K562 (cell line): ENCODE results near the gene AS3MT. TPM values are rescaled to one million over a fixed set of nuclear protein-coding genes. Genes with fewer than 3 reads are reported as not detected.

Source experiments
- ATAC-seq: fragments of 200-7000 bp; cut with Tn5 transposase; 3 replicates; pipeline ENCODE4 v1.9.1; 2020; ENCODE audit warnings: moderate library complexity
- BruUV-seq: library from RNA; stranded (reverse); fragments of 400-500 nt; replicated peaks from 2 replicates; lab custom pipeline; 2021; lab: Mats Ljungman, UMichigan
- CTCF ChIA-PET: fragments of 300-600 bp; formaldehyde crosslinking; extraction: SDS; loops from one replicate; lab custom pipeline; 2021; ENCODE audit warnings: low intra/inter-chr PET ratio; lab: Yijun Ruan, JAX
- POLR2A ChIA-PET: fragments of 300-600, 350-650 bp; sonication (Branson Sonifier 250); formaldehyde crosslinking; extraction: SDS; loops from one replicate; lab custom pipeline; 2021; ENCODE audit warnings: antibody characterized with exemption, inconsistent platforms; lab: Yijun Ruan, JAX
- DNase-seq, 4 experiments: peaks; one replicate each; pipeline versions ENCODE4 v3.0.0 to v3.0.0-alpha.2; 2011 to 2018; ENCODE audit warnings: low spot score in 3 of 4, mixed read lengths in 3 of 4; ENCODE audit errors: extremely low read depth in 1 of 4
- FAIRE-seq: peaks from 2 replicates; lab custom pipeline; 2011; peaks lifted over from hg19 to GRCh38; lab: Jason Lieb, UNC
- H2AFZ ChIP-seq: 2 replicates; pipeline ENCODE4 v1.6.0; 2011; ENCODE audit warnings: low read depth, low read length, control low read depth, inconsistent platforms
- H3K27ac ChIP-seq: fragments of 200-600 bp; 3 replicates; pipeline ENCODE4 v1.8.0; 2011; ENCODE audit warnings: low read depth, mild to moderate bottlenecking, control low read depth, inconsistent platforms, low read length, moderate library complexity, mixed read lengths; ENCODE audit errors: extremely low read depth
- H3K27me3 ChIP-seq, 2 experiments: fragments of 300-600 bp in 1 of 2; 2 replicates in 1 of 2; 3 replicates in 1 of 2; pipeline versions ENCODE4 v1.6.0 to v1.8.0; 2011; ENCODE audit warnings: inconsistent platforms in 2 of 2, low read length in 2 of 2, mild to moderate bottlenecking in 1 of 2, mixed read lengths in 1 of 2, moderate library complexity in 1 of 2; ENCODE audit not compliant: control insufficient read depth in 2 of 2, insufficient read depth in 2 of 2
- H3K36me3 ChIP-seq: fragments of 300-600 bp; 3 replicates; pipeline ENCODE4 v1.8.0; 2011; ENCODE audit warnings: mild to moderate bottlenecking, low read length, inconsistent platforms; ENCODE audit not compliant: control insufficient read depth, insufficient read depth
- H3K4me1 ChIP-seq, 2 experiments: fragments of 200-600 bp in 1 of 2; replicated peaks in 1 of 2; 2 replicates in 1 of 2; 3 replicates in 1 of 2; pipeline versions ENCODE4 v1.5.1 to v1.8.0; 2011; ENCODE audit warnings: inconsistent platforms in 2 of 2, low read length in 2 of 2, mild to moderate bottlenecking in 1 of 2, mixed read lengths in 1 of 2, moderate library complexity in 1 of 2; ENCODE audit not compliant: control insufficient read depth in 2 of 2, insufficient read depth in 2 of 2
- H3K4me2 ChIP-seq: 2 replicates; pipeline ENCODE4 v1.6.1; 2011; ENCODE audit warnings: low read length, control low read depth, inconsistent platforms, mixed read lengths; ENCODE audit not compliant: insufficient read depth
- H3K4me3 ChIP-seq: fragments of 200-600 bp; sonication (generic), shearing (Covaris generic); 2 replicates; pipeline ENCODE4 v1.5.1; 2016; ENCODE audit warnings: control low read depth, inconsistent platforms
- H3K79me2 ChIP-seq: fragments of 200-600 bp; 3 replicates; pipeline ENCODE4 v1.8.0; 2011; ENCODE audit warnings: low read length, inconsistent platforms; ENCODE audit not compliant: control insufficient read depth, insufficient read depth
- H3K9ac ChIP-seq, 2 experiments: 2 replicates each; pipeline versions ENCODE4 v1.6.0 to v1.6.1; 2011; ENCODE audit warnings: low read depth in 2 of 2, low read length in 2 of 2, control low read depth in 1 of 2, inconsistent platforms in 1 of 2, mild to moderate bottlenecking in 1 of 2, mixed read lengths in 1 of 2; ENCODE audit not compliant: insufficient read depth in 1 of 2
- H3K9me1 ChIP-seq: one replicate; pipeline ENCODE4 v1.6.0; 2011; ENCODE audit warnings: inconsistent platforms, mild to moderate bottlenecking, low read length, moderate library complexity; ENCODE audit not compliant: control insufficient read depth, insufficient read depth
- H3K9me3 ChIP-seq: replicated peaks from 2 replicates; pipeline ENCODE4 v1.5.1; 2011; ENCODE audit warnings: low read depth, low read length, inconsistent platforms; ENCODE audit not compliant: control insufficient read depth, insufficient read depth
- H4K20me1 ChIP-seq: replicated peaks from 2 replicates; pipeline ENCODE4 v1.6.1; 2011; ENCODE audit warnings: low read length, inconsistent platforms, mixed read lengths; ENCODE audit not compliant: control insufficient read depth, insufficient read depth
- ATF7 ChIP-seq: fragments of 450-650 bp; IDR thresholded peaks from 2 replicates; pipeline ENCODE4 v1.7.1; 2014; ENCODE audit warnings: mild to moderate bottlenecking, moderate library complexity
- CBFA2T3 ChIP-seq: fragments of 450-650 bp; IDR thresholded peaks from 2 replicates; pipeline ENCODE4 v1.6.1; 2017
- JUND ChIP-seq, 2 experiments: IDR thresholded peaks; 2 replicates in 1 of 2; 3 replicates in 1 of 2; pipeline ENCODE4 v1.6.1; 2011; ENCODE audit warnings: borderline replicate concordance in 2 of 2, low read depth in 2 of 2, low read length in 2 of 2, improper control_type of control experiment in 1 of 2, missing biosample characterization in 1 of 2, missing genetic modification characterization in 1 of 2, missing genetic modification reagents in 1 of 2
- MCM7 ChIP-seq, 2 experiments: fragments of 450-650 bp; IDR thresholded peaks; 2 replicates each; pipeline ENCODE4 v1.6.1; 2016 to 2018
- MEIS2 ChIP-seq: fragments of 450-650 bp; IDR thresholded peaks from 2 replicates; pipeline ENCODE4 v1.6.1; 2014; ENCODE audit warnings: mild to moderate bottlenecking; ENCODE audit not compliant: partially characterized antibody
- NFIC ChIP-seq: fragments of 450-650 bp; IDR thresholded peaks from 2 replicates; pipeline ENCODE4 v1.6.1; 2017; ENCODE audit warnings: mild to moderate bottlenecking, inconsistent platforms
- SMARCE1 ChIP-seq: fragments of 450-650 bp; IDR thresholded peaks from 2 replicates; pipeline ENCODE4 v1.7.1; 2016; ENCODE audit warnings: mild to moderate bottlenecking
- ZNF263 ChIP-seq: sonication (generic); formaldehyde crosslinking; IDR thresholded peaks from 2 replicates; pipeline ENCODE4 v1.8.0; 2022; ENCODE audit warnings: mild to moderate bottlenecking, missing genetic modification reagents, borderline replicate concordance
- WGBS: fragments of 100-300 bp; shearing (Covaris generic); methylation state at CpG from one replicate; pipeline ENCODE4 v1.1.6; 2016; ENCODE audit warnings: low coverage, mixed read lengths; ENCODE audit not compliant: insufficient coverage; ENCODE audit errors: missing lambda C conversion rate; 5-methylcytosine and 5-hydroxymethylcytosine counted together
- in situ Hi-C: fragments of 300-500 bp; cut with MboI; formaldehyde crosslinking; loops from 4 replicates; pipeline ENCODE4 v1.15.0; 2018; ENCODE audit warnings: inconsistent platforms, mixed read lengths
- intact Hi-C: fragments of 100-400 bp; cut with micrococcal nuclease; formaldehyde crosslinking; loops from 2 replicates; pipeline ENCODE4 v1.14.2; 2022
- polyA plus RNA-seq, 8 experiments: library from polyadenylated mRNA; depleted of rRNA in 4 of 8; stranded (reverse) in 5 of 8; unstranded in 3 of 8; fragments of >200 nt; fragmentation: Nextera tagmentation in 2 of 8; fragmentation: Illumina TruSeq in 1 of 8; extraction: Ambion mirVana in 2 of 8; extraction: Trizol in 1 of 8; gene quantifications; 2 replicates each; pipeline versions ENCODE4 v1.2.1 to v1.2.3, GENCODE V29; 2011 to 2014; ENCODE audit warnings: inconsistent platforms in 1 of 8, missing spikeins in 1 of 8
- total RNA-seq, 7 experiments: library from RNA; depleted of rRNA in 6 of 7; stranded (reverse); fragments of >200 nt in 6 of 7; fragmentation: Illumina TruSeq in 2 of 7; extraction: Trizol in 2 of 7; gene quantifications; 2 replicates each; pipeline versions ENCODE4 v1.2.1 to v1.2.3, GENCODE V29; 2011 to 2021; ENCODE audit warnings: low replicate concordance in 1 of 7
- TF ChIP-seq, protein P1 (sequence below): fragments of 450-650 bp; formaldehyde crosslinking; IDR thresholded peaks from 2 replicates; pipeline ENCODE4 v1.4.0; 2022; ENCODE audit warnings: missing genetic modification characterization
- TF ChIP-seq, protein P2 (sequence below): fragments of 250-450 bp; sonication (Bioruptor Pico); IDR thresholded peaks from 2 replicates; pipeline ENCODE4 v1.5.0; 2021; ENCODE audit warnings: mild to moderate bottlenecking, borderline replicate concordance

The AS3MT gene
- total and polyA plus RNA-seq, 9 of the 15 experiments (the other 6 are each of a cell fraction or from before 2014, with no cell fraction given): 0.04 to 0.33 (median 0.19) TPM; not detected in 2

DNA sequence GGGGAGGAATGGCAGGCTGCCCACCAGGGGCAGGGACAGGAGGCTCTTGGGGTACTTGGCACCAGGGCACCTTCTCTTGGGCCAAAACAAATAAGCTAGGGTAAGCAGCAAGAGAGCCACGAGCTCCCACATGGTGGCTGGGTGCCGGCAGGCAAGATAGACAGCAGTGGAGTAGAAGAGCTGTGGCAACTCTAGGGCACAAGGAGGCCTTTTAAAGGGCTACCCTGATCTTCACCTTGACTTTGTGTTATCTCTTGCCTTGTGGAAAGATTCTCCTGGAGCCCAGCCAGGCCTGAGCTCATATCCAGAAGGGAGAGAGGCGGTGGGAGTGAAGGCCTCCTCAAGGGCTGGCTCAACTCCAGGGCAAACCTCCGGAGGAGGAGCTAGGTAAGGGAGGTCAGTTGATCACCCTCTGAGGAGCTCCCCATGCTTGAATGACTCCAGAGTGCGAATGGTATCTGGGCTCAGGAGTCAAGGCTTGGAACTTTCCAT lies 32.0 kb upstream of the AS3MT start, which contains the start of gene CYP17A1:
CYP17A1 (minus strand) TSS at position 184 of the 492 bp plus-strand sequence; CDS start at position 132, 52 bp downstream.
- no peaks in the 10 kb centered on the region for H3K27me3 ChIP-seq
- no TSS peak for BruUV-seq
- 18% methylated on average over 5 of the region's 5 CpGs for WGBS

More for the DNA sequence above, 32.0 kb upstream of the AS3MT start, which contains the start of gene CYP17A1:
- Histone ChIP-seq H3K9me3 (no peaks in the 10 kb centered on the region; the same call in 1 of the 2 replicates), H2AFZ (no peak within 1 kb of the TSS), H3K36me3 (no peaks in the 10 kb centered on the region), H3K4me2 (no peak within 1 kb of the TSS), H3K27ac (no peak within 1 kb of the TSS), H3K4me3 (no peak within 1 kb of the TSS), H4K20me1 (no peaks in the 10 kb centered on the region), H3K9me1 (no peaks in the 10 kb centered on the region), H3K79me2 (no peaks in the 10 kb centered on the region), H3K9ac (no peak within 1 kb of the TSS), H3K4me1 (peaks cover 9% of the 10 kb centered on the region in 2 experiments; a peak in 4 of 5 replicates)
- TF ChIP-seq JUND (IDR thresholded peaks at IDR 0.05; ENCODE audit: borderline replicate concordance, low read depth, low read length) (peak; percentile 44; the same call in 1 of the 2 replicates), JUND (tag; IDR thresholded peaks at IDR 0.05; ENCODE audit: borderline replicate concordance, low read depth, low read length) (peak; percentile 48; the same call in 1 of the 3 replicates), MCM7 (IDR thresholded peaks at IDR 0.05) (no peak), CBFA2T3 (peak; percentile 9; the same call in 1 of the 2 replicates), MEIS2 (peak; percentile 22), SMARCE1 (no peak), NFIC (peak; percentile 87), ATF7 (peak; percentile 60; the same call in 1 of the 2 replicates), ZNF263 (CRISPR knock-in tag) (no peak)
- TF ChIP-seq, protein P1, sequence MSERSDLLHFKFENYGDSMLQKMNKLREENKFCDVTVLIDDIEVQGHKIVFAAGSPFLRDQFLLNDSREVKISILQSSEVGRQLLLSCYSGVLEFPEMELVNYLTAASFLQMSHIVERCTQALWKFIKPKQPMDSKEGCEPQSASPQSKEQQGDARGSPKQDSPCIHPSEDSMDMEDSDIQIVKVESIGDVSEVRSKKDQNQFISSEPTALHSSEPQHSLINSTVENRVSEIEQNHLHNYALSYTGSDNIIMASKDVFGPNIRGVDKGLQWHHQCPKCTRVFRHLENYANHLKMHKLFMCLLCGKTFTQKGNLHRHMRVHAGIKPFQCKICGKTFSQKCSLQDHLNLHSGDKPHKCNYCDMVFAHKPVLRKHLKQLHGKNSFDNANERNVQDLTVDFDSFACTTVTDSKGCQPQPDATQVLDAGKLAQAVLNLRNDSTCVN (CRISPR knock-in tag): no peak
- TF ChIP-seq, protein P2, sequence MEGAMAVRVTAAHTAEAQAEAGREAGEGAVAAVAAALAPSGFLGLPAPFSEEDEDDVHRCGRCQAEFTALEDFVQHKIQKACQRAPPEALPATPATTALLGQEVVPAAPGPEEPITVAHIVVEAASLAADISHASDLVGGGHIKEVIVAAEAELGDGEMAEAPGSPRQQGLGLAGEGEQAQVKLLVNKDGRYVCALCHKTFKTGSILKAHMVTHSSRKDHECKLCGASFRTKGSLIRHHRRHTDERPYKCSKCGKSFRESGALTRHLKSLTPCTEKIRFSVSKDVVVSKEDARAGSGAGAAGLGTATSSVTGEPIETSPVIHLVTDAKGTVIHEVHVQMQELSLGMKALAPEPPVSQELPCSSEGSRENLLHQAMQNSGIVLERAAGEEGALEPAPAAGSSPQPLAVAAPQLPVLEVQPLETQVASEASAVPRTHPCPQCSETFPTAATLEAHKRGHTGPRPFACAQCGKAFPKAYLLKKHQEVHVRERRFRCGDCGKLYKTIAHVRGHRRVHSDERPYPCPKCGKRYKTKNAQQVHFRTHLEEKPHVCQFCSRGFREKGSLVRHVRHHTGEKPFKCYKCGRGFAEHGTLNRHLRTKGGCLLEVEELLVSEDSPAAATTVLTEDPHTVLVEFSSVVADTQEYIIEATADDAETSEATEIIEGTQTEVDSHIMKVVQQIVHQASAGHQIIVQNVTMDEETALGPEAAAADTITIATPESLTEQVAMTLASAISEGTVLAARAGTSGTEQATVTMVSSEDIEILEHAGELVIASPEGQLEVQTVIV (CRISPR knock-in tag): no peak
- POLR2A ChIA-PET: interaction anchor here (0.5 to 1.0 kb wide), 2 partner anchors 54 to 64 kb away, joined by 3 to 4 read pairs; no protein-coding TSS in a partner anchor
- CTCF ChIA-PET: interaction anchor here (1.8 kb wide), 1 partner anchor 64 kb away, joined by 4 read pairs; no protein-coding TSS in a partner anchor
- FAIRE-seq: no peak
- ATAC-seq: peak; percentile 65
- intact Hi-C loops: loop anchor here (10.0 kb wide), 1 partner anchor 648 kb away; no protein-coding TSS in a partner anchor
- DNase-seq: peak; percentile 24 to 74 (median 40)
- in situ Hi-C loops: loop anchor here (5.0 to 10.0 kb wide), 4 partner anchors 80 to 648 kb away; partner anchors contain the start of genes CNNM2 and RPEL1
